ENCODE data around the gene SPOCK3. TPM values are rescaled to one million over a fixed set of nuclear protein-coding genes. Genes with fewer than 3 reads are reported as not detected.

Gene SPOCK3
- total RNA-seq, 1 donor from 2014 or later, result 0.74 TPM

DNA sequence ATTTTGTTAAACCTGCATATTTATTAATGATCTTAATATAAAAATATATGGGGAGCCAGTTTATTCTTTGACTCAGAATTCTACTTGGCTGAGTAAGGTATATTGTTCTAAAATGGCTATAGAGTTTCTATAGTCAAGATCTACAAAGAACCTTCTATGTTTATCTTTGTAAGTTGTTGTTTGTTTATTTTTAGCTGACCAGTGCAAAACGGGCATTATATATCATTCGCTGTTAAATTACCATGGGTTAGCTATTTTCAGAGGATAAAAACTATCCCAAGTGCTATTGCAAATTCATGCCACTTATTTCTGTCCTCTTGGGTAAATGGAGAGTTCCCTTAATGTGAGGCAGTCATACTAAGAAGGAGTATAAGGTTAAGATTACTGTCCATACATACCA, 5.3 kb upstream of the SPOCK3 start:
- Histone ChIP-seq H3K36me3 (no peaks in the 10 kb centered on the region), H3K9me3 (no peaks in the 10 kb centered on the region), H3K27ac (no peak overlapping the region), H3K4me3 (no peak overlapping the region), H3K27me3 (ENCODE audit: low read depth) (no peaks in the 10 kb centered on the region), H3K4me1 (peaks cover 2% of the 10 kb centered on the region)
- no peak for ATAC-seq
- intact Hi-C loops (cut with DNase I), result no loop called here
- no peak for DNase-seq
- TF ChIP-seq, protein P1, sequence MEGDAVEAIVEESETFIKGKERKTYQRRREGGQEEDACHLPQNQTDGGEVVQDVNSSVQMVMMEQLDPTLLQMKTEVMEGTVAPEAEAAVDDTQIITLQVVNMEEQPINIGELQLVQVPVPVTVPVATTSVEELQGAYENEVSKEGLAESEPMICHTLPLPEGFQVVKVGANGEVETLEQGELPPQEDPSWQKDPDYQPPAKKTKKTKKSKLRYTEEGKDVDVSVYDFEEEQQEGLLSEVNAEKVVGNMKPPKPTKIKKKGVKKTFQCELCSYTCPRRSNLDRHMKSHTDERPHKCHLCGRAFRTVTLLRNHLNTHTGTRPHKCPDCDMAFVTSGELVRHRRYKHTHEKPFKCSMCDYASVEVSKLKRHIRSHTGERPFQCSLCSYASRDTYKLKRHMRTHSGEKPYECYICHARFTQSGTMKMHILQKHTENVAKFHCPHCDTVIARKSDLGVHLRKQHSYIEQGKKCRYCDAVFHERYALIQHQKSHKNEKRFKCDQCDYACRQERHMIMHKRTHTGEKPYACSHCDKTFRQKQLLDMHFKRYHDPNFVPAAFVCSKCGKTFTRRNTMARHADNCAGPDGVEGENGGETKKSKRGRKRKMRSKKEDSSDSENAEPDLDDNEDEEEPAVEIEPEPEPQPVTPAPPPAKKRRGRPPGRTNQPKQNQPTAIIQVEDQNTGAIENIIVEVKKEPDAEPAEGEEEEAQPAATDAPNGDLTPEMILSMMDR (IDR thresholded peaks at IDR 0.05), result no peak

DNA sequence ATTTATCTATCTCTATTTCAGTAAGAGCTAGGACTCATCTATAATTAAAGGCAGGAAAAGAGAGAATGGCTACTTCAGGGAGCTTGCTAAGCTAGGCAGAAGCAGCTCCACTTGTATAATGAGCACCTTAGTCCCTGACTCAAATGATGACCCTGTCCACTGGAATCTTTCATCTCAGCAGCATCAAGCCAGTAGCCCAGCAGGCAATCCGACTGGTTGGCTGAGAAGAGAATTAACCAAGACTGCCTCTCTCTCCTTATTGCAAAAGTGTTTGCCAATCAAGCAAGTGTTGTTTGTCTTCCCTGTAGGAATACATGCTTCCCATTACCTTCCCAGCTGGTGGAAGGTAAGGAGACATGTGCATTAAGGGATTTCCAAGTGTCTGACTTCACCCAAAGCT, 3.9 kb upstream of the SPOCK3 start:
- Histone ChIP-seq H3K4me1 (peaks cover 16% of the 10 kb centered on the region), H3K27me3 (ENCODE audit: low read depth) (peaks cover 12% of the 10 kb centered on the region), H3K27ac (no peak overlapping the region), H3K9me3 (no peaks in the 10 kb centered on the region), H3K36me3 (no peaks in the 10 kb centered on the region), H3K4me3 (no peak overlapping the region)
- ATAC-seq (no peak), DNase-seq (no peak)
- TF ChIP-seq, protein P1 (IDR thresholded peaks at IDR 0.05), result no peak
- intact Hi-C loops (cut with DNase I), result no loop called here

GRCh38 chr4:167233685-167234315, 494 bp downstream of the SPOCK3 start:
- peaks cover 14% of the 10 kb centered on the region for H3K27me3 ChIP-seq (ENCODE audit: low read depth)
- H3K4me3 ChIP-seq, result peak overlapping the region; percentile 44
- no peaks in the 10 kb centered on the region for H3K9me3 ChIP-seq
- DNase-seq (no peak), ATAC-seq (peak; percentile 51 to 57)
- TF ChIP-seq, protein P1 (IDR thresholded peaks at IDR 0.05), result no peak
- no peaks in the 10 kb centered on the region for H3K36me3 ChIP-seq
- intact Hi-C loops (cut with DNase I), result no loop called here
- peaks cover 17% of the 10 kb centered on the region for H3K4me1 ChIP-seq
- H3K27ac ChIP-seq, result no peak overlapping the region

DNA sequence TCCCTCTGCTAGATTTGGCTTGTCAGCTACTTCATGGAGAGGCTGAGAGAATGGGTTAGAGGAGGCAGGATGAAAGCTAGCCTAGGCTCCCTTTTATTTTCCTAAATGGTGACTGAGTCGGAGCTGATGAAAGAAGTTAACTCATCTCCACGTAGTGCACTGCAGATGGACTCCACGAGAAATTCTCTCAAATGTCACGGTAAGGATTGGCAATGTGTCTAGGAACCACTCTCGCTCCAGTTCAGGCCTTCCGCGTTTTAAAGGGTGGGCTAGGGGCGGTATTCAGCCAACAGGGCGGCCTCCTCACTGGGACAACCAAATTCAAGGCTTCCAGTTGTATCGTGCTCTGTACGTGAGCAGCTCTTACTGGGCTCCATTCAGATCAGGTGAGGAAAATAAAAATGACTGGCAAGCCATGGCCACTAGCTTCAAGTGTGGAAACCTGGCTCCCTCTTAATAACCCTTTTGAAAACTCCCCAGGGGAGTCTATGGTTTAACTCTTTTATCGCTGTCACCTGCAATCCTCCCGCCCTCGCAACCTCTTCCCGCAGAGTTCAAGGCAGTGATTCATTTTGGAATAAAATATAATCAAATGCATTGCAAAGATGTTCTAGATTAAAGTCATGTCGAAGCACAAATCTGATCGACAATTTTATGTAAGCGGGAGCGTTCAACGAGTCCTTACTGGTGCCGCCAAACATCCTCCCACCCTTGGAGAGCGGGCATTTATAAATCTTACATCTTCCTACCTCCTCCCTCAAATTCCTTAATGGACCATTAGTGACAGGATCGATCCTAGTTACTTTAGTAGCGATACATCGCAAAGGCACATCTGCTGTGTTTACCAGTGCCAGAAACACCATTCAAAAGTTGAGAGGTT, 1.2 kb downstream of the SPOCK3 start:
- DNase-seq, result no peak
- no peak for ATAC-seq
- Histone ChIP-seq H3K4me1 (peaks cover 17% of the 10 kb centered on the region), H3K9me3 (no peaks in the 10 kb centered on the region), H3K36me3 (no peaks in the 10 kb centered on the region), H3K27me3 (ENCODE audit: low read depth) (peaks cover 14% of the 10 kb centered on the region), H3K27ac (no peak overlapping the region), H3K4me3 (peak overlapping the region; percentile 44)
- intact Hi-C loops (cut with DNase I), result no loop called here
- TF ChIP-seq, protein P1 (IDR thresholded peaks at IDR 0.05), result no peak

- no peak overlapping the region for H3K4me3 ChIP-seq
- H3K4me1 ChIP-seq, result peaks cover 17% of the 10 kb centered on the region
- no peaks in the 10 kb centered on the region for H3K9me3 ChIP-seq
- H3K27ac ChIP-seq, result no peak overlapping the region
- intact Hi-C loops (cut with DNase I), result no loop called here
- no peaks in the 10 kb centered on the region for H3K36me3 ChIP-seq
- DNase-seq, result no peak
- TF ChIP-seq, protein P1 (IDR thresholded peaks at IDR 0.05), result no peak
- peaks cover 14% of the 10 kb centered on the region for H3K27me3 ChIP-seq (ENCODE audit: low read depth)
- no peak for ATAC-seq
Observed at GRCh38 chr4:167230744-167231143, 3.5 kb downstream of the SPOCK3 start.
